Activated naive CD4-positive, alpha-beta T cell treated with anti-CD3 and anti-CD28 coated beads for 36 hours (primary cell): ENCODE data around the gene BBS12. TPM values are rescaled to one million over a fixed set of nuclear protein-coding genes. Genes with fewer than 3 reads are reported as not detected.

Experiments
- CTCF ChIA-PET: fragments of 350-600 bp; sonication (Branson Sonifier 250); formaldehyde crosslinking; loops from one replicate; lab custom pipeline; 2021; ENCODE audit warnings: antibody characterized with exemption; lab: Charles Lee
- DNase-seq: peaks from one replicate; pipeline ENCODE4 v3.0.0-alpha.2; 2020
- H3K27ac Mint-ChIP-seq: one replicate; pipeline ENCODE4 v1.8.0; 2021; ENCODE audit warnings: mild to moderate bottlenecking, mixed read lengths
- H3K27me3 Mint-ChIP-seq: one replicate; pipeline ENCODE4 v1.8.0; 2021; ENCODE audit warnings: low read depth, mixed read lengths
- H3K36me3 Mint-ChIP-seq: one replicate; pipeline ENCODE4 v1.8.0; 2021; ENCODE audit warnings: low read depth, mixed read lengths
- H3K4me1 Mint-ChIP-seq: one replicate; pipeline ENCODE4 v1.8.0; 2021; ENCODE audit warnings: low read depth, mixed read lengths
- H3K4me3 Mint-ChIP-seq: one replicate; pipeline ENCODE4 v1.8.0; 2021; ENCODE audit warnings: mild to moderate bottlenecking, moderate library complexity, mixed read lengths
- H3K9me3 Mint-ChIP-seq: one replicate; pipeline ENCODE4 v1.8.0; 2021; ENCODE audit warnings: mixed read lengths
- intact Hi-C: fragments of 100-400 bp; cut with micrococcal nuclease; formaldehyde crosslinking; loops from one replicate; pipeline ENCODE4 v1.15.1; 2023
- total RNA-seq, 2 experiments: library from RNA; stranded (reverse); gene quantifications; one replicate each; pipeline ENCODE4 v1.2.3, GENCODE V29; 2021

BBS12 gene
- total RNA-seq, 2 experiments from 2014 or later: 1.7 to 2.2 TPM

- peak overlapping the region; percentile 99 for H3K27ac Mint-ChIP-seq
- H3K4me1 Mint-ChIP-seq: peaks cover 74% of the 10 kb centered on the region
- peaks cover 49% of the 10 kb centered on the region for H3K36me3 Mint-ChIP-seq
- intact Hi-C loops: no loop called here
- no peak for DNase-seq
- CTCF ChIA-PET: interaction anchor here (1.1 kb wide), 1 partner anchor 127 kb away, joined by 3 read pairs; no protein-coding TSS in a partner anchor
- peak overlapping the region; percentile 18 for H3K4me3 Mint-ChIP-seq
- H3K9me3 Mint-ChIP-seq: no peaks in the 10 kb centered on the region
- no peaks in the 10 kb centered on the region for H3K27me3 Mint-ChIP-seq
Measured at GRCh38 chr4:122702939-122703338, 29.6 kb upstream of the BBS12 start.

DNA sequence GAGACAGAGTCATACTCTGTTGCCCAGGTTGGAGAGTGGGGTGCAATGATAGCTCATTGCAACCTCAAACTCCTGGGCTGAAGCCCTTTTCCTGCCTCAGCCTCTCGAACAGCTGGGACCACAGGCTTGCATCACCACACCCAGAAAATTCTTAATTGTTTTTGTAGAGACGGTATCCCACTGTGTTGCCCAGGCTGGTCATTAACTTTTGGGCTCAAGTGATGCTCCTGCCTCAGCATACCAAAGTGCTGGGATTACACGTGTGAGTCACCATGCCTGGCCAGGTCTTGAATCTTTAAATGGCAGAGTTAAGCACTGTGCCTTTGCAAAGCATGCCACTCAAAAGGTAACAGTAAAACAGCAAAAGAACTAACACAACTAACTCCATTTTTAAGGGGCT, 28.6 kb upstream of the BBS12 start:
- CTCF ChIA-PET: interaction anchor here (1.0 to 2.1 kb wide), 3 partner anchors 10 to 42 kb away, joined by 3 to 6 read pairs (median 4); no protein-coding TSS in a partner anchor
- Mint-ChIP-seq H3K4me1 (peaks cover 78% of the 10 kb centered on the region), H3K27me3 (no peaks in the 10 kb centered on the region), H3K9me3 (no peaks in the 10 kb centered on the region), H3K27ac (peak overlapping the region; percentile 97), H3K4me3 (no peak overlapping the region), H3K36me3 (peaks cover 53% of the 10 kb centered on the region)
- DNase-seq: no peak
- intact Hi-C loops: no loop called here

GRCh38 chr4:122705009-122705408, 27.5 kb upstream of the BBS12 start:
- H3K27ac Mint-ChIP-seq: peak overlapping the region; percentile 97
- CTCF ChIA-PET: interaction anchor here (0.7 to 2.1 kb wide), 4 partner anchors 12 to 96 kb away, joined by 3 to 6 read pairs (median 4); no protein-coding TSS in a partner anchor
- intact Hi-C loops: no loop called here
- no peaks in the 10 kb centered on the region for H3K9me3 Mint-ChIP-seq
- peak; percentile 45 for DNase-seq
- H3K4me1 Mint-ChIP-seq: peaks cover 85% of the 10 kb centered on the region
- H3K27me3 Mint-ChIP-seq: no peaks in the 10 kb centered on the region
- H3K4me3 Mint-ChIP-seq: peak overlapping the region; percentile 60
- peaks cover 53% of the 10 kb centered on the region for H3K36me3 Mint-ChIP-seq

DNA sequence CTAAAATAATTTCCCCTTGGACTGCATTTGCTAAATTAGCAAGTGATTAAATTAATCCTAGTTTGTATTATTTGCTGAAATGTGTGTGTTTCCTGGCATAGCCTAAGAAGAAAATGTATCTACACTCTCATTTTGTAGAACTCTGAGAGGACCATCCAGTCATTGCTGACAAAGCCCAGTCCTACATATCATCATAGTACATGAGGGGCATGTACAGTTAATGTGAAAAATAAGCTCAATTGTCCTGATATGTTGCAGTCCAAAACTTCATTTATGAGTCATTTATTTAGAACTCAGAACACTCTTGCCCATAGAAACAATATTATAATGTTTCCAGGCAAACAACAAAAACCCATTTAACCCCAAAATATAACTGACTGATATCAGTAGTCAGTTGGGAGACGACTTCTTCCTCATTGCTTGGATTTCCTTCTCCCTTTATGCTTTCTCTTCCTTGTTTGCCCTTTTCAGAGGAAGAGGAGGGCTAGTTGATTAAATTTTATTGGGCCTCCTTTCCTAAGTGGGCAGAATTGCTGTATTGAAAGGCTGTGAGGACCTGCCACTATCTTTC, 26.9 kb upstream of the BBS12 start:
- Mint-ChIP-seq H3K4me3 (peak overlapping the region; percentile 74), H3K27me3 (no peaks in the 10 kb centered on the region), H3K4me1 (peaks cover 85% of the 10 kb centered on the region), H3K9me3 (no peaks in the 10 kb centered on the region), H3K27ac (peak overlapping the region; percentile 97), H3K36me3 (peaks cover 56% of the 10 kb centered on the region)
- DNase-seq: no peak
- intact Hi-C loops: no loop called here
- CTCF ChIA-PET: interaction anchor here (0.7 to 2.1 kb wide), 4 partner anchors 12 to 97 kb away, joined by 3 to 6 read pairs (median 4); no protein-coding TSS in a partner anchor

- H3K4me1 Mint-ChIP-seq: peaks cover 86% of the 10 kb centered on the region
- H3K27ac Mint-ChIP-seq: peak overlapping the region; percentile 97
- no peak for DNase-seq
- intact Hi-C loops: no loop called here
- CTCF ChIA-PET: interaction anchor here (0.7 to 2.3 kb wide), 2 partner anchors 11 to 16 kb away, joined by 3 to 11 read pairs; no protein-coding TSS in a partner anchor
- H3K27me3 Mint-ChIP-seq: no peaks in the 10 kb centered on the region
- no peaks in the 10 kb centered on the region for H3K9me3 Mint-ChIP-seq
- peaks cover 55% of the 10 kb centered on the region for H3K36me3 Mint-ChIP-seq
- H3K4me3 Mint-ChIP-seq: peak overlapping the region; percentile 74
Measured at GRCh38 chr4:122706511-122706910, 26.0 kb upstream of the BBS12 start.

DNA sequence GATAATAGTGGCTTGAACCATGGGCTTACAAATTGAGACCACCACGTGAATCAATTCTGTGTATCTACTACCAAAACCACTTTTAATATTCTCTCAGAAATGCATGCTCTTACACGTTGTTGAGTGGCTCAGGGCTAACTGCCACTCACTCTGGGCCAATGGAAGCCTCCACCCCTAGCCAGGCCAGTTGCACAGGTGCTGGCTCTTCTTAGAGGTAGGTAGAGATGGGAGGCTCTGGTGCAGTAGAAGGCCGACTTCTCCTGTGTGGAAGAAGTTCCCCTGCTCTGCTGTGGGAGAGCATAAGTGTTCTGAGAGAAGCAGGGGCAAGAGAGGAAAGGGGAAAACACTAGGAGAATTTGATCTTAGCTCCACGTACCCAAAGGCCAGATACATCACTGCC, 25.0 kb upstream of the BBS12 start:
- no peak for DNase-seq
- Mint-ChIP-seq H3K27me3 (no peaks in the 10 kb centered on the region), H3K4me1 (peaks cover 86% of the 10 kb centered on the region), H3K36me3 (peaks cover 53% of the 10 kb centered on the region), H3K4me3 (peak overlapping the region; percentile 77), H3K9me3 (no peaks in the 10 kb centered on the region), H3K27ac (peak overlapping the region; percentile 97)
- CTCF ChIA-PET: interaction anchor here (0.7 to 2.3 kb wide), 2 partner anchors 10 to 129 kb away, joined by 4 to 11 read pairs; no protein-coding TSS in a partner anchor
- intact Hi-C loops: no loop called here

GRCh38 chr4:122709236-122709635, 23.3 kb upstream of the BBS12 start:
- Mint-ChIP-seq H3K27me3 (no peaks in the 10 kb centered on the region), H3K4me3 (peak overlapping the region; percentile 61), H3K4me1 (peaks cover 85% of the 10 kb centered on the region), H3K36me3 (peaks cover 47% of the 10 kb centered on the region), H3K27ac (peak overlapping the region; percentile 96), H3K9me3 (no peaks in the 10 kb centered on the region)
- CTCF ChIA-PET: interaction anchor here (1.3 to 2.2 kb wide), 3 partner anchors 43 to 132 kb away, joined by 3 to 11 read pairs (median 4); no protein-coding TSS in a partner anchor
- DNase-seq: no peak
- intact Hi-C loops: no loop called here

DNA sequence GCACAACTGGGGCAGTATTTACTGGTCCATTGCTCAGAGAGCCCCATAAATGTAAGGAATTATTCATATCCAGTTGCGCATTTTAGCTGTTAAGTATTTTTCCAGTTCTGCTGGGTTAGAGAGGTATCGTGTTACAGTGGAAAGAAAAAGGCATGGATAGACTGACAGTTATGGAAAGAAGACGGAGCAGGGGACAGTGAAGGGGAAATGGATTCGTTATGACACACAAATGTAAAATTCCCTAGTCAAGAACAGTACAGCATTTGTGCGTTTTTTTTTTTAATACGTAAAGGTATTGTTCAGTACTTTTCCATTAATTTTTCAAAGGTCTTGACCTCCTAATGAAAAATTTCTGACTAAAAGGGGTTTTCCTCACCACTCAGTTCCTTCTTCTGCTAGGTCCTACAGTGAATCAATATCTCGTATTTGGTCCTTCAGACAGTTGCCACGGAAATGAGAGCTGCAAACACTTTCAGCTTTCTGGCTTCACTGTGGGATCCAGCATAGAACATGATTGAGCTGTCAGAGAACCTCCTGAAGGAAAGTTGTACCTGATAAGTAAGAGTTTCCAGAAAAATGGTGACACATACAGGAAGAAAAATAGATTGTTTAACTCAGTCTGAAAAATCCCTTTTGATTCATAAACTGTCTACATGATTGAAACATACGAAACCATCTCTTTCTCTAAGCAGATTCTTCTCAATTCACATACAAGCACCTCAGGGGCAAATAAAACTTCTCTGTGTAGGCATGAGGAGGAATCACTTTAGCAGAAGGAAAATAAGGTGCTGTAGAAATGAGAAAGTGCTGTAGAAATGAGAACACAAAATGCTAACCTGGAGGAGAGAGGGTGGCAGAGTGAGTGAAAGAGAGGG, 21.8 kb upstream of the BBS12 start:
- CTCF ChIA-PET: interaction anchor here (0.7 to 2.4 kb wide), 13 partner anchors 22 to 254 kb away, joined by 3 to 10 read pairs (median 4); partner anchors contain the start of genes BBS12 and IL2
- peak; percentile 79 for DNase-seq
- intact Hi-C loops: loop anchor here (1.0 to 5.0 kb wide), 14 partner anchors 9 to 759 kb away; partner anchors contain the start of genes BBS12, IL21 and SPRY1
- Mint-ChIP-seq H3K4me1 (peaks cover 80% of the 10 kb centered on the region), H3K27me3 (no peaks in the 10 kb centered on the region), H3K4me3 (peak overlapping the region; percentile 54), H3K9me3 (no peaks in the 10 kb centered on the region), H3K36me3 (peaks cover 37% of the 10 kb centered on the region), H3K27ac (peak overlapping the region; percentile 96)

- intact Hi-C loops: loop anchor here (1.0 to 5.0 kb wide), 6 partner anchors 52 to 761 kb away; partner anchors contain the start of gene SPRY1
- peak overlapping the region; percentile 96 for H3K27ac Mint-ChIP-seq
- no peak for DNase-seq
- no peaks in the 10 kb centered on the region for H3K9me3 Mint-ChIP-seq
- CTCF ChIA-PET: interaction anchor here (0.7 to 2.4 kb wide), 6 partner anchors 20 to 255 kb away, joined by 3 to 10 read pairs (median 4); partner anchors contain the start of genes BBS12 and IL2
- no peaks in the 10 kb centered on the region for H3K27me3 Mint-ChIP-seq
- peaks cover 79% of the 10 kb centered on the region for H3K4me1 Mint-ChIP-seq
- H3K4me3 Mint-ChIP-seq: peak overlapping the region; percentile 5
- H3K36me3 Mint-ChIP-seq: peaks cover 27% of the 10 kb centered on the region
Measured at GRCh38 chr4:122711919-122712318, 20.6 kb upstream of the BBS12 start.

- Mint-ChIP-seq H3K4me3 (peak overlapping the region; percentile 43), H3K9me3 (no peaks in the 10 kb centered on the region), H3K27ac (peak overlapping the region; percentile 96), H3K4me1 (peaks cover 74% of the 10 kb centered on the region), H3K27me3 (no peaks in the 10 kb centered on the region), H3K36me3 (peaks cover 19% of the 10 kb centered on the region)
- CTCF ChIA-PET: interaction anchor here (0.6 to 2.4 kb wide), 4 partner anchors 56 to 146 kb away, joined by 3 to 9 read pairs (median 3); no protein-coding TSS in a partner anchor
- intact Hi-C loops: loop anchor here (5.0 kb wide), 1 partner anchor 685 kb away; the partner anchor contains the start of gene SPRY1
- peak; percentile 44 for DNase-seq
Measured at GRCh38 chr4:122712782-122713181, 19.7 kb upstream of the BBS12 start.

- Mint-ChIP-seq H3K27me3 (no peaks in the 10 kb centered on the region), H3K4me1 (peaks cover 57% of the 10 kb centered on the region), H3K9me3 (no peaks in the 10 kb centered on the region), H3K27ac (peak overlapping the region; percentile 93), H3K4me3 (peak overlapping the region; percentile 42), H3K36me3 (peaks cover 14% of the 10 kb centered on the region)
- DNase-seq: no peak
- CTCF ChIA-PET: interaction anchor here (1.1 to 8.3 kb wide), 3 partner anchors 105 to 112 kb away, joined by 4 to 92 read pairs (median 28); no protein-coding TSS in a partner anchor
- intact Hi-C loops: loop anchor here (2.0 to 5.0 kb wide), 2 partner anchors 72 to 207 kb away; partner anchors contain the start of gene NUDT6
Measured at GRCh38 chr4:122715221-122715620, 17.3 kb upstream of the BBS12 start.
